HS-27A (cell line): ENCODE data around the gene PLA2G15.
"Not testable (repeated sequence)": the region's sequence is repeated elsewhere in the genome, so short reads cannot be mapped to it uniquely, and the experiment has no call there.

Experiments used
- DNase-seq: peaks from one replicate; pipeline ENCODE4 v3.0.0-alpha.2; 2012; ENCODE audit warnings: low read depth, missing footprints

PLA2G15 gene

GRCh38 chr16:68279726-68280558, 34.8 kb downstream of the PLA2G15 start:
- no peak for DNase-seq

DNA sequence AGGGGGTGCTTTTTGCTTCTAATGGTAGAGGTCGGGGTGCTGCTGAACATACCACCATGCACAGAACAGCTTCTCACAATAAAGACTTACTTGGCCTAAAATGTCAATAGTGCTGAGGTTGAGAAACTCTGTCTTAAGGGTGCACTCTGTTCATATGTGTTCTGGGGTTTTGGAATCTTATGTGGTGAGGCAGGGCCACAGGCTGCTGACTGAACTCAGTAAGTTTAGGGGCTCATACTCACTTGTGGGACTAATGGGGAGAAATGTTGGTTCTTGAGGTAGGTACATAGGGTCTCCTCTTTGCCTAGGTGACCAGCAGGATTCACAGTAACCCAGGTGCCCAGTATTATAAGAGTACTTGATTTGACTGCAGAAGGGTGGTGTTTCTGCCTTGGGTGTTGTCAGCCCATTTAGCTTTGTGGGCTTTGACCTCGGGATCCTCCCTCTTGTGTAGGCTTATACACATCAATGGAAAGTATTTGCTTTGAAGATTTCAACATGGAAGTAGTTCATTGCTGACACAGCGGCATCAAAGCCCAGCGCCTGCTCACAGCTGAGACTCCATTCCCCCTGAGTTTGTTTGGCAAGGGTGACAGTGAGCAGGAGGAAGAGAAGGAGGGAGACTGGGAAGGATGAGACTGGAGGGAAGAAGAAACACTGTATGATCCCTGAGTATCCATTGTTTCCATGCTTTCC, 36.3 kb downstream of the PLA2G15 start:
- no peak for DNase-seq

- DNase-seq = no peak
Measured at GRCh38 chr16:68282064-68282452, 36.9 kb downstream of the PLA2G15 start.

DNA sequence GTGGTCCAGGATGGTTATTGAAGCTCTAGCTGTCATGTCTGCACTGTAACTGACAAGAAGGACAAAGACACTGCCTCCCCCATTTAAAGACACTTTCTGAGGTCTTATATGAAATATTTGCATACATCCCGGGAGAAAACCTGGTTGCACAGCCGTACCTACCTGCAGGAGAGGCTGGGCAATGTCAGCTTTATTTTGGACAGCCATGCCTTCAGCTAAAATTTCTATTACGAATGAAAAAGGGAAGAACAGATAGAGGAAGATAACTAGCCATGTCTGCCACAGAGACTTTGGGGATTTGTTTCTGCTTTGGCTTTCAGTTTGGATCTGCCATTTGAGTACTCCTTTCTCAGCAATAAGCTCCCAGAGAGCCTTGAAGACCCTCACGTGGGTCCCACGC, 38.2 kb downstream of the PLA2G15 start:
- no peak for DNase-seq

GRCh38 chr16:68283801-68284598, 38.8 kb downstream of the PLA2G15 start:
- DNase-seq = no peak

GRCh38 chr16:68284847-68285246, 39.7 kb downstream of the PLA2G15 start:
- DNase-seq = no peak

DNA sequence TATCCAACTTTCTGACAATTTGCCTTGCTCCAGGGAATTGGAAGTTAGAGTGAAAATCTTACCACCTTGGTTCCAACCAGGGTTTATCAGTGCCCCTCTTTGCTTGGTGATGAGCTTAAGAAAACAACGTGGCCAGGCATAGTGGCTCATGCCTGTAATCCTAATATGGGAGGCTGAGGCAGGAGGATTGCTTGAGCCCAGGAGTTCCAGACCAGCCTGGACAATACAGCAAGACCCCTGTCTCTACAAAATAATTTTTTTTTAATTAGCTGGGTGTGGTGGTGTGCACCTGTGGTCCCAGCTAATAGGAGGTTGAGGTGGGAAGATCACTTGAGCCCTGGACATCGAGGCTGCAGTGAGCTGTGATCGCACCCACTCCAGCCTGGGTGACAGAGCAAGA, 40.5 kb downstream of the PLA2G15 start:
- no peak for DNase-seq

GRCh38 chr16:68286153-68287074, 41.2 kb downstream of the PLA2G15 start:
- no peak for DNase-seq

DNA sequence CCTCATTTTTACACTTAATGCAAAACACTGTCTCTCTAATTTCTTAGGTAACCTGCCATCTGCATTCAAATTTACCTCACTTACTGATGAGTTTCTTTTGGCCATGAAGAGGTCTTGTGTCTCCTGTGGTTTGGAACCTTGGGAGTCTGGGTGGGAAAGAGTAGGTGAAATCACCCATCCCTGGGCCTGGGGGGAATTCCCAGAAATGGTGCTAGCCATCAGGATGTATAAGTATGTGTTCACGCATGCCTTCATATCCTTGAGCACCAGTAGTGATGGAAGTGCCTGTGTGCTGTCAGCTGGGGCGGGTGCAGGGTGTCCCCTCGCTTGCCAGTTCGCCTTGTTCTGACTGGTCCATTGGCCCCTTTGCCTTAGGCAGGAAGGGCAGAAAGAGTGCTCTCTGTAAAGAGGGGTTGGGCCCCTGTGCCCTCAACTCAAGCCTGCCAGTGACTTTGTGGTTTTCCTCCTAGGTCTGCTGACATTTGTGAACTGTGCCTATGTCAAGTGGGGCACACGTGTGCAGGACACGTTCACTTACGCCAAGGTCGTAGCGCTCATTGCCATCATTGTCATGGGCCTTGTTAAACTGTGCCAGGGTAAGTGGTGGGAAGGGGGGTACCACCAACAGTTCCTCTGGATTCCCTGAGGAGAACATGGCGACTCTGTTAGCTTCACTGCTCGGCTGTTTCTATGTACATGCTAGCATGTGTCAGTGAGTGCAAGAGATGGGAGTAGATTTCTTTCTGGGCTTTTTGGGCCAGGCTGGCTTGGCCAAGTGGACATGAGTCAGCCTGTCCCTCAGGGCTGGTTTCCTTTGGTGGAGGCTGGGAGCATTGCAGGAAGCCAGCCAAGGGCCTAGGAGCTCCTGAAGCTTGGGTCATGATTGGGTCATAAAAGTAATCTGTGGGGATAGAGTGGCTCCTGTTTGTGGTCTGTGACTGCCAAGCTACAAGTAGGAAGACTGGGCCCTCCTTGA, 42.4 kb downstream of the PLA2G15 start:
- DNase-seq = no peak

DNA sequence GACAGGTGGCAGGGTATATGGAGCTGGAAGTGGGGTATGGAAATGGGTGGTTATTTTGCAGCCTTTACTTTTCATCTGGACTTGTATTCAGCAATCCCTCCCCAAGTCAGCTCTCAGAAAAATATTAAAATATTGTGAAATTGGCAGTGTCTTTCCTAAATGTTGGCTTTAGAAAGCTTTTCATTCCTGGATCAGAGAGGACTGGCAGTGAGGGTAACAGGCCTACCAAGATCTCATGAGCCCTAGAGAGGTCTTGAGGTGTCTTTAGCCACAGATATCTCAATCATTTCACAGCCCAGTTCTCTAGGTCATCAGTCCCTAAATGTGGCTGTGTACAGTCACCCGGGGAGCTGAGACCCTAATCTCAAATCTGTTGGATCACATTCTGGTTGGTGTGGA, 43.1 kb downstream of the PLA2G15 start:
- DNase-seq = no peak

- not testable (repeated sequence) for DNase-seq
Measured at GRCh38 chr16:68288796-68289195, 43.6 kb downstream of the PLA2G15 start.

- no peak for DNase-seq
Measured at GRCh38 chr16:68289202-68289601, 44.0 kb downstream of the PLA2G15 start.

GRCh38 chr16:68289621-68290329, 44.6 kb downstream of the PLA2G15 start:
- no peak for DNase-seq

DNA sequence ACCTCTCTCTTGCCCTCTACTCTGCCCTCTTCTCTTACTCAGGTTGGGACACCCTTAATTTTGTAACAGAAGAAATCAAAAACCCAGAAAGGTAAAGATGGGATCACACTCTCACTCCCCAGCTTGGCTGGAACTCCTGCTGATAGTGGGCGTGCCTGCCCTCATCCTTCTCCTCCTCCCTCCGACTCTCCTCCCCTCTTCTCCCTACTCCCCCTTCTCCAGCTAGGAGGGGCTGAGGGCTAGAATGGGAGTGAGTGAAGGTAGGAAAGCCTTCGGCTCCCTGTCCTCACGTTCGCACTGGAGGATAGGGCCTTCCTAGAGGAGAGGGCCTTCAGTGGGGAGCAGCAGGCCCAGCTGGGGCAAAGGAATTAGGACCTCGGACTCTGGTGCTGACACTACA, 45.3 kb downstream of the PLA2G15 start:
- DNase-seq = no peak

GRCh38 chr16:68291227-68291626, 46.1 kb downstream of the PLA2G15 start:
- no peak for DNase-seq

GRCh38 chr16:68292425-68292824, 47.3 kb downstream of the PLA2G15 start:
- no peak for DNase-seq

- DNase-seq = no peak
Measured at GRCh38 chr16:68296291-68296690, 51.1 kb downstream of the PLA2G15 start.

GRCh38 chr16:68296693-68297092, 51.5 kb downstream of the PLA2G15 start:
- no peak for DNase-seq

- no peak for DNase-seq
Measured at GRCh38 chr16:68297908-68298307, 52.7 kb downstream of the PLA2G15 start.

DNA sequence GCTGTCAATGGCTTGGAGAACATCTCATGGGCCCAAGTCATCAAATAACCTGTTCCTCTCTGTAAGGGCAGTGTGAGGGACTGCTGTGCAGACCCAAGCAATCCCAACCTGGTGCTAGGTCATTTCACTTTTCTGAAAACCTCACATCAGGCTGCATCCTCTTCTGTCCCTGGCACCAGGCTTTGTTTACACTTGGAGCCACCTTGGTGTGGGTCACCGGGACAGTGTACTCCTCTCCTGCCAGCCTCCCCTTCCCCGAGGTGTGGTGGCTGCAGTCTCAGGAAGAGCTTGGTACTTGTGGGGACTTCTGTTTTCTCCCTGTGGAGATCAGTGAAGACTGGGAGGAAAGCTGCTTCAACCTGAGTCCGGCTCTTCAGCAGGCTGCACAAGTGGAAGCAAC, 53.1 kb downstream of the PLA2G15 start:
- DNase-seq = no peak
